AG04449 (cell line): Measurements from ENCODE around the gene LMLN.
A peak's percentile ranks its signal among the peaks of the same experiment; 100 is the strongest.

Experiments
- CTCF ChIA-PET: fragments of 350-600 bp; formaldehyde crosslinking; extraction: SDS; loops from one replicate; lab custom pipeline; 2021; ENCODE audit warnings: antibody characterized with exemption; lab: Yijun Ruan, JAX
- POLR2A ChIA-PET: fragments of 400-600, 350-600 bp; formaldehyde crosslinking; extraction: SDS; loops from one replicate; lab custom pipeline; 2020; ENCODE audit warnings: antibody characterized with exemption, inconsistent platforms; lab: Yijun Ruan, JAX
- DNase-seq: peaks from one replicate; pipeline ENCODE4 v3.0.0-alpha.2; 2010; ENCODE audit warnings: low read depth, low spot score
- H3K4me3 ChIP-seq: 2 replicates; pipeline ENCODE4 v1.5.1; 2011; ENCODE audit warnings: low read depth, mild to moderate bottlenecking, control low read depth, low read length
- CTCF ChIP-seq: IDR thresholded peaks from one replicate; pipeline ENCODE4 v1.5.1; 2011; ENCODE audit warnings: mild to moderate bottlenecking, moderate library complexity, low read length, control low read depth, inconsistent platforms; ENCODE audit not compliant: insufficient read depth; ENCODE audit errors: missing control alignments

The LMLN gene

GRCh38 chr3:198027045-198027798 lies 67.2 kb downstream of the LMLN start:
- DNase-seq, result no peak
- no peak for TF ChIP-seq CTCF
- ChIA-PET CTCF (no interaction called here), POLR2A (no interaction called here)
- no peak overlapping the region for H3K4me3 ChIP-seq

GRCh38 chr3:198027799-198028390 lies 67.9 kb downstream of the LMLN start:
- ChIA-PET POLR2A (no interaction called here), CTCF (no interaction called here)
- no peak for TF ChIP-seq CTCF
- no peak overlapping the region for H3K4me3 ChIP-seq
- no peak for DNase-seq

GRCh38 chr3:198028718-198029117 lies 68.7 kb downstream of the LMLN start:
- TF ChIP-seq CTCF, result no peak
- ChIA-PET CTCF (no interaction called here), POLR2A (no interaction called here)
- H3K4me3 ChIP-seq, result no peak overlapping the region
- peak; percentile 44 for DNase-seq

GRCh38 chr3:198030125-198030524 lies 70.1 kb downstream of the LMLN start:
- no peak overlapping the region for H3K4me3 ChIP-seq
- ChIA-PET CTCF (no interaction called here), POLR2A (no interaction called here)
- TF ChIP-seq CTCF, result no peak
- no peak for DNase-seq

GRCh38 chr3:198030726-198031125 lies 70.7 kb downstream of the LMLN start:
- ChIA-PET CTCF (no interaction called here), POLR2A (no interaction called here)
- DNase-seq, result no peak
- H3K4me3 ChIP-seq, result no peak overlapping the region
- no peak for TF ChIP-seq CTCF

- no peak for TF ChIP-seq CTCF
- ChIA-PET POLR2A (no interaction called here), CTCF (interaction anchor here (1.0 kb wide), 1 partner anchor 48 kb away, joined by 4 read pairs; no protein-coding TSS in a partner anchor)
- DNase-seq, result no peak
- no peak overlapping the region for H3K4me3 ChIP-seq
Observed at GRCh38 chr3:198032039-198032936, 72.3 kb downstream of the LMLN start.
